K562 (cell line): Measurements from ENCODE around the gene NFS1. TPM values are rescaled to one million over a fixed set of nuclear protein-coding genes. Genes with fewer than 3 reads are reported as not detected.

Experiments used
- ATAC-seq: fragments of 200-7000 bp; cut with Tn5 transposase; 3 replicates; pipeline ENCODE4 v1.9.1; 2020; ENCODE audit warnings: moderate library complexity
- BruUV-seq: library from RNA; stranded (reverse); fragments of 400-500 nt; replicated peaks from 2 replicates; lab custom pipeline; 2021; lab: Mats Ljungman, UMichigan
- CTCF ChIA-PET: fragments of 300-600 bp; formaldehyde crosslinking; extraction: SDS; loops from one replicate; lab custom pipeline; 2021; ENCODE audit warnings: low intra/inter-chr PET ratio; lab: Yijun Ruan, JAX
- POLR2A ChIA-PET: fragments of 300-600, 350-650 bp; sonication (Branson Sonifier 250); formaldehyde crosslinking; extraction: SDS; loops from one replicate; lab custom pipeline; 2021; ENCODE audit warnings: antibody characterized with exemption, inconsistent platforms; lab: Yijun Ruan, JAX
- DNase-seq, 4 experiments: peaks; one replicate each; pipeline versions ENCODE4 v3.0.0 to v3.0.0-alpha.2; 2011 to 2018; ENCODE audit warnings: low spot score in 3 of 4, mixed read lengths in 3 of 4; ENCODE audit errors: extremely low read depth in 1 of 4
- FAIRE-seq: peaks from 2 replicates; lab custom pipeline; 2011; peaks lifted over from hg19 to GRCh38; lab: Jason Lieb, UNC
- H2AFZ ChIP-seq: 2 replicates; pipeline ENCODE4 v1.6.0; 2011; ENCODE audit warnings: low read depth, low read length, control low read depth, inconsistent platforms
- H3K27ac ChIP-seq: fragments of 200-600 bp; 3 replicates; pipeline ENCODE4 v1.8.0; 2011; ENCODE audit warnings: low read depth, mild to moderate bottlenecking, control low read depth, inconsistent platforms, low read length, moderate library complexity, mixed read lengths; ENCODE audit errors: extremely low read depth
- H3K27me3 ChIP-seq, 2 experiments: fragments of 300-600 bp in 1 of 2; 2 replicates in 1 of 2; 3 replicates in 1 of 2; pipeline versions ENCODE4 v1.6.0 to v1.8.0; 2011; ENCODE audit warnings: inconsistent platforms in 2 of 2, low read length in 2 of 2, mild to moderate bottlenecking in 1 of 2, mixed read lengths in 1 of 2, moderate library complexity in 1 of 2; ENCODE audit not compliant: control insufficient read depth in 2 of 2, insufficient read depth in 2 of 2
- H3K36me3 ChIP-seq: fragments of 300-600 bp; 3 replicates; pipeline ENCODE4 v1.8.0; 2011; ENCODE audit warnings: mild to moderate bottlenecking, low read length, inconsistent platforms; ENCODE audit not compliant: control insufficient read depth, insufficient read depth
- H3K4me1 ChIP-seq, 2 experiments: fragments of 200-600 bp in 1 of 2; replicated peaks in 1 of 2; 2 replicates in 1 of 2; 3 replicates in 1 of 2; pipeline versions ENCODE4 v1.5.1 to v1.8.0; 2011; ENCODE audit warnings: inconsistent platforms in 2 of 2, low read length in 2 of 2, mild to moderate bottlenecking in 1 of 2, mixed read lengths in 1 of 2, moderate library complexity in 1 of 2; ENCODE audit not compliant: control insufficient read depth in 2 of 2, insufficient read depth in 2 of 2
- H3K4me2 ChIP-seq: 2 replicates; pipeline ENCODE4 v1.6.1; 2011; ENCODE audit warnings: low read length, control low read depth, inconsistent platforms, mixed read lengths; ENCODE audit not compliant: insufficient read depth
- H3K4me3 ChIP-seq: fragments of 200-600 bp; sonication (generic), shearing (Covaris generic); 2 replicates; pipeline ENCODE4 v1.5.1; 2016; ENCODE audit warnings: control low read depth, inconsistent platforms
- H3K79me2 ChIP-seq: fragments of 200-600 bp; 3 replicates; pipeline ENCODE4 v1.8.0; 2011; ENCODE audit warnings: low read length, inconsistent platforms; ENCODE audit not compliant: control insufficient read depth, insufficient read depth
- H3K9ac ChIP-seq, 2 experiments: 2 replicates each; pipeline versions ENCODE4 v1.6.0 to v1.6.1; 2011; ENCODE audit warnings: low read depth in 2 of 2, low read length in 2 of 2, control low read depth in 1 of 2, inconsistent platforms in 1 of 2, mild to moderate bottlenecking in 1 of 2, mixed read lengths in 1 of 2; ENCODE audit not compliant: insufficient read depth in 1 of 2
- H3K9me1 ChIP-seq: one replicate; pipeline ENCODE4 v1.6.0; 2011; ENCODE audit warnings: inconsistent platforms, mild to moderate bottlenecking, low read length, moderate library complexity; ENCODE audit not compliant: control insufficient read depth, insufficient read depth
- H3K9me3 ChIP-seq: replicated peaks from 2 replicates; pipeline ENCODE4 v1.5.1; 2011; ENCODE audit warnings: low read depth, low read length, inconsistent platforms; ENCODE audit not compliant: control insufficient read depth, insufficient read depth
- H4K20me1 ChIP-seq: replicated peaks from 2 replicates; pipeline ENCODE4 v1.6.1; 2011; ENCODE audit warnings: low read length, inconsistent platforms, mixed read lengths; ENCODE audit not compliant: control insufficient read depth, insufficient read depth
- BCOR ChIP-seq: fragments of 450-650 bp; IDR thresholded peaks from 2 replicates; pipeline ENCODE4 v1.6.1; 2016
- ETS2 ChIP-seq: IDR thresholded peaks from 2 replicates; pipeline ENCODE4 v1.6.1; 2016; ENCODE audit warnings: borderline replicate concordance, missing genetic modification characterization, mild to moderate bottlenecking, moderate library complexity, missing compliant biosample characterization; ENCODE audit not compliant: poor library complexity, severe bottlenecking
- HINFP ChIP-seq: fragments of 450-650 bp; conservative IDR thresholded peaks from 2 replicates; pipeline ENCODE4 v1.6.1; 2016; ENCODE audit warnings: missing genetic modification characterization, low read depth, mild to moderate bottlenecking, control low read depth, missing compliant biosample characterization
- NR1H2 ChIP-seq: sonication (generic); formaldehyde crosslinking; IDR thresholded peaks from 2 replicates; pipeline ENCODE4 v1.4.0; 2020; ENCODE audit warnings: mild to moderate bottlenecking, missing genetic modification reagents
- ZNF586 ChIP-seq: fragments of 450-650 bp; formaldehyde crosslinking; conservative IDR thresholded peaks from 2 replicates; pipeline ENCODE4 v1.4.0; 2020; ENCODE audit warnings: mild to moderate bottlenecking, moderate library complexity
- ZNF780A ChIP-seq: fragments of 250-450 bp; sonication (Bioruptor Pico); IDR thresholded peaks from 2 replicates; pipeline ENCODE4 v1.5.0; 2021; ENCODE audit warnings: mild to moderate bottlenecking
- WGBS: fragments of 100-300 bp; shearing (Covaris generic); methylation state at CpG from one replicate; pipeline ENCODE4 v1.1.6; 2016; ENCODE audit warnings: low coverage, mixed read lengths; ENCODE audit not compliant: insufficient coverage; ENCODE audit errors: missing lambda C conversion rate; 5-methylcytosine and 5-hydroxymethylcytosine counted together
- in situ Hi-C: fragments of 300-500 bp; cut with MboI; formaldehyde crosslinking; loops from 4 replicates; pipeline ENCODE4 v1.15.0; 2018; ENCODE audit warnings: inconsistent platforms, mixed read lengths
- intact Hi-C: fragments of 100-400 bp; cut with micrococcal nuclease; formaldehyde crosslinking; loops from 2 replicates; pipeline ENCODE4 v1.14.2; 2022
- polyA plus RNA-seq, 8 experiments: library from polyadenylated mRNA; depleted of rRNA in 4 of 8; stranded (reverse) in 5 of 8; unstranded in 3 of 8; fragments of >200 nt; fragmentation: Nextera tagmentation in 2 of 8; fragmentation: Illumina TruSeq in 1 of 8; extraction: Ambion mirVana in 2 of 8; extraction: Trizol in 1 of 8; gene quantifications; 2 replicates each; pipeline versions ENCODE4 v1.2.1 to v1.2.3, GENCODE V29; 2011 to 2014; ENCODE audit warnings: inconsistent platforms in 1 of 8, missing spikeins in 1 of 8
- total RNA-seq, 7 experiments: library from RNA; depleted of rRNA in 6 of 7; stranded (reverse); fragments of >200 nt in 6 of 7; fragmentation: Illumina TruSeq in 2 of 7; extraction: Trizol in 2 of 7; gene quantifications; 2 replicates each; pipeline versions ENCODE4 v1.2.1 to v1.2.3, GENCODE V29; 2011 to 2021; ENCODE audit warnings: low replicate concordance in 1 of 7
- TF ChIP-seq, protein P1 (sequence below), 2 experiments: fragments of 450-650 bp in 1 of 2; sonication (generic) in 1 of 2; formaldehyde crosslinking; conservative IDR thresholded peaks; 2 replicates each; pipeline versions ENCODE4 v1.4.0 to v1.8.1; 2020 to 2022; ENCODE audit warnings: mild to moderate bottlenecking in 1 of 2, missing genetic modification reagents in 1 of 2

The NFS1 gene
- total and polyA plus RNA-seq, 9 of the 15 experiments (the other 6 are each of a cell fraction or from before 2014, with no cell fraction given): 11.5 to 84.8 (median 47.1) TPM

- Histone ChIP-seq H3K4me1 (peaks cover 22 to 24% of the 10 kb centered on the region in 2 experiments; a peak in 4 of 5 replicates), H4K20me1 (peaks cover 46% of the 10 kb centered on the region), H3K27me3 (no peaks in the 10 kb centered on the region), H3K4me3 (no peak overlapping the region), H3K27ac (no peak overlapping the region), H3K9ac (no peak overlapping the region; a peak in 1 of 4 replicates), H3K9me3 (no peaks in the 10 kb centered on the region), H3K4me2 (0 out of 2 replicates have a peak overlapping the region, but pooled peaks have one; percentile 89), H3K79me2 (peaks cover 98% of the 10 kb centered on the region), H3K9me1 (no peaks in the 10 kb centered on the region), H3K36me3 (peaks cover 23% of the 10 kb centered on the region; the same call in 2 of the 3 replicates), H2AFZ (no peak overlapping the region)
- DNase-seq (no peak), ATAC-seq (no peak), FAIRE-seq (no peak)
- in situ Hi-C loops: no loop called here
- POLR2A ChIA-PET: interaction anchor here (0.6 to 1.5 kb wide), 9 partner anchors 8 to 162 kb away, joined by 3 to 4 read pairs (median 3); partner anchors contain the start of gene RBM39
- BruUV-seq: no TSS peak
- CTCF ChIA-PET: no interaction called here
- 76% methylated on average over 9 of the region's 10 CpGs for WGBS
- intact Hi-C loops: loop anchor here (5.0 kb wide), 1 partner anchor 43 kb away; the partner anchor contains the start of gene SPAG4
- TF ChIP-seq ZNF780A (CRISPR knock-in tag) (no peak), ZNF586 (no peak), HINFP (tag) (no peak), BCOR (no peak), NR1H2 (CRISPR knock-in tag) (no peak), ETS2 (tag) (no peak)
- TF ChIP-seq, protein P1, sequence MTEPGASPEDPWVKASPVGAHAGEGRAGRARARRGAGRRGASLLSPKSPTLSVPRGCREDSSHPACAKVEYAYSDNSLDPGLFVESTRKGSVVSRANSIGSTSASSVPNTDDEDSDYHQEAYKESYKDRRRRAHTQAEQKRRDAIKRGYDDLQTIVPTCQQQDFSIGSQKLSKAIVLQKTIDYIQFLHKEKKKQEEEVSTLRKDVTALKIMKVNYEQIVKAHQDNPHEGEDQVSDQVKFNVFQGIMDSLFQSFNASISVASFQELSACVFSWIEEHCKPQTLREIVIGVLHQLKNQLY (CRISPR knock-in tag; conservative IDR thresholded peaks at IDR 0.05): no peak
Observed at GRCh38 chr20:35660122-35660937, 38.8 kb downstream of the NFS1 start.
